GM15510 (cell line): ENCODE results near the gene HNRNPH3.

Experiments
- POLR2A ChIP-seq: IDR thresholded peaks from 3 replicates; pipeline ENCODE4 v1.6.1; 2011; ENCODE audit warnings: borderline replicate concordance; ENCODE audit not compliant: insufficient read length; ENCODE audit errors: extremely low read depth

The HNRNPH3 gene

DNA sequence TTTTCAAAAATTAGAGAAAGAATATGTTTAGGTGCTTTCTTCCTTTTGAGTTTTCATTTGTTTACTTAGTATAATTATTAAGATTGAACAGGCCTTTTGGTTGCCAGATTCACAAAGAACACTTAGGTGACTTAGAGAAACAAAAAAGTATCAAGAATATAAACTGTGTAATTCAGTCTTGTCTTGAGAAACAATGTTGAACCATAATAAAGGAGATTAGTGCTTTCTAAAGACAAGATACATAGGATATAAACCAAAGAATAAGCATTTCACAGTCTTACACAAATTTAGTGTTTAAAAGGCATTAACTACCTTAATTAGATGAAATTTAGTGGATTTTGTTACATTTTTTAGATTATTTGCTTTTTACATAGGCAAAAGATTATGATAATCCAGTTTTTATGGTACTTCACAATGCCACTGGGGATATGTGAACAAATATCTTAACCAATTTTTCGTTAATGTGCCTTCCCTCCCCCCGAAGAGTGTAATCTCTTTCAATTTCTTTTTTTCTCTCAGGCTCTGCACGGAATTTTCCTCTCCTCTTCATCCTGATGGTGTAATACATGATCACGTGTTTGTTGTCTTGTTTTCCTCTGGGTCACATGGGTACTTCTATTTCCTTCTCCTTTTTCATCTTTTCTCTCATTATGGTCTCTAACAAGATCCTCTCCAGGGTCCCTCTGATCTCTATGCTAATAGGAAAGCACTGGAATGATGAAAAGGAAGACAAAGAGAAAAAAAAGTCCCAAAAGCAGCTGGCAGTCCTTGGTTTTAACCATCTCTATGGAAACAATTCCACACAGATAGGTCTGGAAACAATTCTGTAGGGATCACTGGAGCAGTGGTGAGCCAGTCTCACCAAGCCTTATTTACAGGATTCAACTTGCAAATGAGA, 3.7 kb upstream of the HNRNPH3 start:
- no peak for TF ChIP-seq POLR2A

- no peak for TF ChIP-seq POLR2A
Measured at GRCh38 chr10:68329506-68329861, 2.4 kb upstream of the HNRNPH3 start.

DNA sequence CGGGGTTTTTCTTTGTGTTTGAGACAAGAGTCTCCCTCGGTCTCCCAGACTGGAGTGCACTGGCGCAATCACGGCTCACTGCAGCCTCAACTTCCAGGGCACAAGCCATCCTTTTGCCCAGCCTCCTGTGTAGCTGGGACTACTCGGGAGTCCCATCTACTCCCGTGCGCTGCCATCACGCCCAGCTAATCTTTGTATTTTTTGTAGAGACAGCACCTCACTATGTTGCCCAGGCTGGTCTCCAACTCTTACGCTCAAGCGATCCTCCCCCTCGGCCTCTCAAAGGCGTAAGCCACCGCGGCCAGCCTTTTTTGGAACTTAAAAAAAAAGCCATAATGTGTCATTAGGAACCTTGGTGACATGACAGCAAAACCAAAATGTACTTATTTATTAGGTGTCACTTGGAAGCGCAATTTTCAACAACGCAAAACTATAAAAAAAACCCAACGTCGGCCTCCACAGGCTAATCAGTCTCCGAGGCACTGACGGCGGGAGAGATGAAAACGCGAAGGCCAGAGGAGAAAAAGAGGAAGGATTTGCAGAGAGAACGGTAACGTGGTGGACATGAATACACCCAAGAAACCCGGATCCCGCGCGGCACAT, 911 bp upstream of the HNRNPH3 start:
- no peak for TF ChIP-seq POLR2A

- TF ChIP-seq POLR2A: peak; percentile 45
Measured at GRCh38 chr10:68332259-68333057, 594 bp downstream of the HNRNPH3 start, which contains the start of gene PBLD. TSS of gene PBLD (minus strand) at chr10:68332928. CDS start at chr10:68306844, 26,084 bp downstream.

GRCh38 chr10:68333058-68333395, 1.2 kb downstream of the HNRNPH3 start:
- TF ChIP-seq POLR2A: no peak

GRCh38 chr10:68333440-68334431, 1.9 kb downstream of the HNRNPH3 start:
- TF ChIP-seq POLR2A: no peak

DNA sequence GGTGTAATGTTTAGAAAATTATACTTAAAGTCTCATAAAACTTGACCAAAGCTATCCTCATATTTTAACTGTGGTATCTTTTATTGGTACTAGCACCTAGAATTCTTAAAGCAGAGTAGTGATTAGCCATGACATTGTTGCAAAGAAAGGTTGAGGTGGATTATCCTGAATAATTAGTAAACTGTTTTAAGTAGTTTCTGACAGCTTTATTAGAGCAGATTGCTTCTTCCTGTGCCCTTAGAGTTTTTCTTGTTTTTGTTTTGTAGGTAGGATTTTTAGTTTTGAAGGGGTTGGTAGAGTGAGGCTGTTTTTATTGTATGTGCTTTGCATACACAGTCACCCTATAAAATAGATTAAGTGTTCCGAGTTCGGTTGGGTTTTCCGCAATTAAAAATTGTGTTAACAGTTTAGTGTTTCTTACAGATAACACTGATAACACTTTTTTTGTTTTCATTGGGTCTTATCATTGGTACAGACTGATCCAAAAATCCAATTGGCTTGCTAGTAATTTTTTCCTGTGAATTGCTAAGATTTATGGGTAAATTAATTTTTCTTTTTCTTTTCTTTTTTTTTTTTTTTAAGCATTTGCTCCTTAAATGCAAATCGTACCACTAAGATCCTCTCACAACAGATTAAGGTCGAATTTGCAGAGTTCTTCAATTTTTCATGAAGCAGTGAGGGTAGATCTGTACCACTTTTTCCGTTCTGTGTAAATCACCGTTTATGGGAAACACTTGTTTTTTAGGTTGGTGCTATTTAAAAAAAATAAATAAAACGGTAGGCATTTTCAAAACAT, 3.0 kb downstream of the HNRNPH3 start:
- TF ChIP-seq POLR2A: no peak

- no peak for TF ChIP-seq POLR2A
Measured at GRCh38 chr10:68336754-68337351, 5.0 kb downstream of the HNRNPH3 start.

GRCh38 chr10:68340358-68341080, 8.7 kb downstream of the HNRNPH3 start:
- no peak for TF ChIP-seq POLR2A

DNA sequence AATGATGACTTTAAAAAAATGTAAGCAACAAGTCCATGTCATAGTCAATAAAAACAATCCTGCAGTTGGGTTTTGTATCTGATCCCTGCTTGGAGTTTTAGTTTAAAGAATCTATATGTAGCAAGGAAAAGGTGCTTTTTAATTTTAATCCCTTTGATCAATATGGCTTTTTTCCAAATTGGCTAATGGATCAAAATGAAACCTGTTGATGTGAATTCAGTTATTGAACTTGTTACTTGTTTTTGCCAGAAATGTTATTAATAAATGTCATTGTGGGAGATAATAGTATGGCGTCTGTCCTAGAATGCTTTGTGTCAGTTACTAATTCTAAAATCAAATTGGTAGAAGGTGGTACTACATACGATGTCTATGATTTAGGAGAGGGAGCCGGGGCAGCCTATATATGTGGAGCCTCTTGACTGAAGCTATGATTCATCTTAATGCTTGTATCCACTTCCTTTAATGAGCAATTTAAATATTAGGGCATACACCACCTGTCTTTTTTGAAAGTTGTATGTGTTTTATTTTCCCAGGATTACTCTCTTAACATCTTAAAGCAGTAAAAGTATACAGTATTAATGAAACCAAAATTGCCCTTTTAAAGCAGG, 11.1 kb downstream of the HNRNPH3 start:
- TF ChIP-seq POLR2A: no peak

- TF ChIP-seq POLR2A: no peak
Measured at GRCh38 chr10:68345621-68346020, 13.8 kb downstream of the HNRNPH3 start.

- TF ChIP-seq POLR2A: no peak
Measured at GRCh38 chr10:68346774-68347173, 14.9 kb downstream of the HNRNPH3 start.

DNA sequence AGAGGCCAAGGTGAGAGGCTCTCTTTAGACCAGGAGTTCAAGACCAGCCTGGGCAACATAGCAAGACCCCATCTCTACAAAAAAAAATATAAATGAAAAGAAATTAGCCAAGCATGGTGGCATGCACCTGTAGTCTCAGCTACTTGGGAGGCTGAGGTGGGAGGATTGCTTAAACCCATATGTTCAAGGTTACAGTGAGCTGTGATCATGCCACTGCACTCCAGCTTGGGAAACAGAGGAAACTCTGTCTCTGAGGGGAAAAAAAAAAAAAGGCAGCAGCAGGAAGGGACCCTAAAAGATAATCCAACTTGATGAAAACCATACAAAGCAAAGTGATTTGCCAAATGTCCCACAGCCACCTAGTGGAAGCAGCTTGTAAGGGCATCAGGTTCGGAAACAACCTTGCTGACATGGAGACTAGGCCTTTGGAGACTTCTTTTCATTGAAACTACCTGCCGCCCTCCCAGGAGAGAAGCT, 16.4 kb downstream of the HNRNPH3 start:
- TF ChIP-seq POLR2A: no peak

DNA sequence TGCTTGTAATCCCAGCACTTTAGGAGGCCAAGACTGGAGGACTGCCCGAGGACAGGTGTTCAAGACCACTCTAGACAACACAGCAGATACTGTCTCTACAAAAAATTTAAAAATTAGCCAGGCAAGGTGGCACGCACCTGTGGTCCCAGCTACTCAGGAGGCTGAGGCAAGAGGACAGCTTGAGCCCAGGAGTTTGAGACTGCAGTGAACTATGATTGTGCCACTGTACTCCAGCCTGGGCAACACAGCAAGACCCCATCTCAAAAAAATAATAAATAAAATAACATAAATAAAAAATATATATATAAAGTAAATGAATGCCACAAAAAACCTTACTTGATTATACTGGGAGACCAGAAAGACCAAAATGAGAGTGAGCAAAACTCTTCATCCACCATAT, 21.7 kb downstream of the HNRNPH3 start:
- no peak for TF ChIP-seq POLR2A
